GM18909 (cell line): ENCODE results near the gene CCDC137.

Experiments
- ATAC-seq: cut with Tn5 transposase; IDR thresholded peaks from one replicate; pipeline ENCODE4 v1.9.1; 2021; ENCODE audit warnings: mild to moderate bottlenecking; ENCODE audit not compliant: unreplicated experiment, poor library complexity

The CCDC137 gene

GRCh38 chr17:81713556-81714411, 47.2 kb downstream of the CCDC137 start:
- no peak for ATAC-seq

GRCh38 chr17:81714412-81715106, 48.0 kb downstream of the CCDC137 start:
- ATAC-seq = no peak

- no peak for ATAC-seq
Measured at GRCh38 chr17:81715107-81715871, 48.8 kb downstream of the CCDC137 start.

GRCh38 chr17:81715872-81716673, 49.5 kb downstream of the CCDC137 start:
- ATAC-seq = no peak

GRCh38 chr17:81716674-81716996, 50.1 kb downstream of the CCDC137 start:
- ATAC-seq = no peak

GRCh38 chr17:81717049-81717765, 50.7 kb downstream of the CCDC137 start:
- ATAC-seq = no peak

GRCh38 chr17:81717766-81718089, 51.2 kb downstream of the CCDC137 start:
- ATAC-seq = no peak

- ATAC-seq = no peak
Measured at GRCh38 chr17:81719410-81720266, 53.1 kb downstream of the CCDC137 start.

- no peak for ATAC-seq
Measured at GRCh38 chr17:81720267-81721071, 53.9 kb downstream of the CCDC137 start.

- ATAC-seq = no peak
Measured at GRCh38 chr17:81722184-81723120, 55.9 kb downstream of the CCDC137 start.
